ENCODE data around the gene RHCE.

DNA sequence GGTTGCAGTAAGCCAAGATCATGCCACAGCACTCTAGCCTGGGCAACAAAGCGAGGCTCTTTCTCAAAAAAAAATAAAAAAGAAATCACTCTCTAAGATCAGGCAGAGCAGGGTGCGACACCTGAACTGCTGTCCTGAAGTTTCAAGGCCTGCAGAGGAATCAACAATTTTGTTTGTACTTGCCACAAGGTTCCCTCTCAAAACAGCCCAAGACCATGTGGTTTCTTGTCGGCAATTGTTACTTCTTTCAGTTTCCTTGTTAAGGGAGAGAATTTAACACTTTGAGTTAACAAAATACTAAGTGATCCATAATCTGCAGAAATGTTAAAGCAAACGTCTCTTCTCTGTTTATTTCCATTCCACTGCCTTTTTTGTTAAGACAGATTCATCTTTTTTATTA is 46.6 kb upstream of the RHCE start:
- no peak for TF ChIP-seq CTCF (conservative IDR thresholded peaks at IDR 0.05; ENCODE audit: low read depth in 2 of 2)
- no peak for TF ChIP-seq POLR2AphosphoS5 (IDR thresholded peaks at IDR 0.05; ENCODE audit: low read depth)
- no peak for TF ChIP-seq REST (IDR thresholded peaks at IDR 0.05; ENCODE audit: unreplicated experiment)
- no peak for TF ChIP-seq CREB1 (CRISPR knock-in tag; IDR thresholded peaks at IDR 0.05; ENCODE audit: low read depth)
- no peak for TF ChIP-seq EZH2phosphoT487 (IDR thresholded peaks at IDR 0.05; ENCODE audit: unreplicated experiment)
- TF ChIP-seq EZH2 (IDR thresholded peaks at IDR 0.05; ENCODE audit: low read depth, unreplicated experiment): no peak
- TF ChIP-seq, protein P1, sequence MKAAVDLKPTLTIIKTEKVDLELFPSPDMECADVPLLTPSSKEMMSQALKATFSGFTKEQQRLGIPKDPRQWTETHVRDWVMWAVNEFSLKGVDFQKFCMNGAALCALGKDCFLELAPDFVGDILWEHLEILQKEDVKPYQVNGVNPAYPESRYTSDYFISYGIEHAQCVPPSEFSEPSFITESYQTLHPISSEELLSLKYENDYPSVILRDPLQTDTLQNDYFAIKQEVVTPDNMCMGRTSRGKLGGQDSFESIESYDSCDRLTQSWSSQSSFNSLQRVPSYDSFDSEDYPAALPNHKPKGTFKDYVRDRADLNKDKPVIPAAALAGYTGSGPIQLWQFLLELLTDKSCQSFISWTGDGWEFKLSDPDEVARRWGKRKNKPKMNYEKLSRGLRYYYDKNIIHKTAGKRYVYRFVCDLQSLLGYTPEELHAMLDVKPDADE (IDR thresholded peaks at IDR 0.05): no peak
- no peak for TF ChIP-seq ZNF114 (CRISPR knock-in tag; IDR thresholded peaks at IDR 0.05)
